KBM-7 (cell line): Measurements from ENCODE around the gene C9orf153.
"Not testable (repeated sequence)": the region's sequence is repeated elsewhere in the genome, so short reads cannot be mapped to it uniquely, and the experiment has no call there.

Experiments
- DNase-seq: peaks from one replicate; pipeline ENCODE4 v3.0.0-alpha.2; 2015
- in situ Hi-C: fragments of 300-500 bp; cut with MboI; formaldehyde crosslinking; loops from 2 replicates; pipeline ENCODE4 v1.14.3; 2020; ENCODE audit warnings: low sequenced_read_pairs, low pct_unique_long_range_greater_than_20kb, mixed read lengths

The C9orf153 gene

DNA sequence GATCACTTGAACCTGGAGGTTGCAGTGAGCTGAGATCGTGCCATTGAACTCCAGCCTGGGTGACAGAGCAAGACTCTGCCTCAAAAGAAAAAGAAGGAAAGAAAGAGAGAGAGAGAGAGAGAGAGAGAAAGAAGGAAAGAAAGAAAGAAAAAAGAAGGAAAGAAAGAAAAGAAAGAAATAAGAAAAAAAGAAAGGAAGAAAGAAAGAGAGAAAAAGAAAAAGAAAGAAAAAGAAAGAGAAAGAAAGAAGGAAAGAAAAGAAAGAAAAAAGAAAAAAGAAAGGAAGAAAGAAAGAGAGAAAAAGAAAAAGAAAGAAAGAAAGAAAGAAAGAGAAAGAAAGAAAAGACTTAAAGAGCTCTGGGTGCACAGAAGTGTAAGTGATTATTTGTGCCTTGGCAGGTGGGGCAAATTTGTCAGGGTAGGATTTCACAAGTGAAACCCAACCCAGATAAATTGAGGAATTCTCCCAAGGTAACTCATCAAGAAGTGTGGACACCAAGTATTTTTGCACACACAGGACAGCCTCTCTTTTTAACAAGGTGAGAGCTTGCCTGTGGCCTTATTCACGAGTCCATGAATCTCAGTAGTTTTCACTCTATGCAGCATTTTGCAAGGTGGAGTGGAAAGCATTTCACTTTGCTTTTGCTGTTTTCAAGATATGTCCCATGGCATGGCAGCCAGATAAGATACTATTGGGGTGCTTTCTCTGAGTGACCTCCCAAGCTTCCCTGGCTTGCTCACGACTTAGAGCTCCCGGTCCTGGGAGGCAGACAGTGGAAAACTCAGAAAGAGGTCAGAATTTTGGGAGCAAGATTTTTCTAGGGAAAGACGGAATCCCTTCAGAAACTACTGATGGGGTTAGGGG lies 57.8 kb downstream of the C9orf153 start:
- in situ Hi-C loops, result no loop called here
- DNase-seq, result no peak

DNA sequence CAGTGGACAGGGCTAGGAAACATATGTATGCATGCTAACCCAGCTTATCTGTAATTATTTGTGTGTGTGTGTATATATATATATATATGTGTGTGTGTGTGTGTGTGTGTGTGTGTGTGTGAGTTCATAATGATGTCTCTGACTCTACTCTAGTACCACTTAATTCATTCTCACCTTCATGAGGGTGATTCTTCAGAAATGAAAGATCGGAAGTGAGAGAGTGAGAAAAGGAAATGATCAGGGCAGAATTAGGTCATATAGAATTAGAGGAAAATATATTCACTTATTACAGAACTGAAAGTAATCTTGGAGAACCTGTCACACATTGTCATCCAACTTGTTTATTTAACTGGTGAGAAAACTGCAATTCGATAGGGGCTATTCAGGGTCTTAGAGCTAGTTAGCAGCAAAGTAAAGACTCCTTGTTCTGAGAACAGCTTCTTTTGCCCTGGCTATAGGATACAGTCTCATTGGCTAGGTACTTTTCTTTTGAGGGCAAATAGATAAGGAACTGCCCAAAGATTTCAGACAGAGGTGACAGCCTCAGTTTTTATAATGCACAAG lies 58.8 kb downstream of the C9orf153 start:
- in situ Hi-C loops, result no loop called here
- DNase-seq, result no peak

GRCh38 chr9:86193088-86193487 lies 66.4 kb downstream of the C9orf153 start:
- no peak for DNase-seq
- in situ Hi-C loops, result no loop called here

DNA sequence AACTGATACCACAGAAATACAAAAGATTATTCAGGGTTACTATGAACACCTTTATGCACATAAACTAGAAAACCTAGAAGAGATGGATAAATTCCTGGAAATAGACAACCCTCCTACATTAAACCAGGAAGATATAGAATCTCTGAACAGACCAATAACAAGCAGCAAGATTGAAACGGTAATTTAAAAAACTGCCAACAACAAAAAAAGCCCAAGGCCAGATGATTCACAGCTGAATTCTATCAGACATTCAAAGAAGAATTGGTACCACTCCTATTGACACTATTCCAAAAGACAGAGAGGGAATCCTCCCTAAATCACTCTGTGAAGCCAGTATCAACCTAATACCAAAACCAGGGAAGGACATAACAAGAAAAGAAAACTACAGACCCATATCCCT lies 68.8 kb downstream of the C9orf153 start:
- in situ Hi-C loops, result not testable (repeated sequence)

GRCh38 chr9:86187121-86187520 lies 72.3 kb downstream of the C9orf153 start:
- in situ Hi-C loops, result no loop called here
- DNase-seq, result no peak

More for the DNA sequence above, 68.8 kb downstream of the C9orf153 start:
- DNase-seq, result not testable (repeated sequence)

DNA sequence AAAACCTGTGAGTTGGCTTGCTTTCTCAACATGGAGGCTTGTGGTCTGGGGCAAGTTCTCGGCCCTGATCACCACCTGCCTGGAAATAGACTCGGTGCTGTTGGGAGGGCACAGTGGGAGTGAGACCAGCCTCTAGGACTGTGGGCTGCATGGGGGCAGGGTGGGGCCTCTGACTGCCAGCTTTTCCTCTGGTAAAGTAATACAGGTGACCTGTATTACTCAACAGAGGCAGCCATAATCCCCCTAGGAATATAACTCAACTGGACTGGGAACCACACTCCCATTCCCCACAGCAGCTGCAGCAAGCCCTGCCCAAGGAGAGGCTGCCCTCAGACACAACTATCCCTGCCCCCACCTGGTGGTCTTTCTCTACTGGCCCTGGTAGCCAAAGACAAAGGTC lies 72.8 kb downstream of the C9orf153 start:
- in situ Hi-C loops, result no loop called here
- DNase-seq, result no peak

DNA sequence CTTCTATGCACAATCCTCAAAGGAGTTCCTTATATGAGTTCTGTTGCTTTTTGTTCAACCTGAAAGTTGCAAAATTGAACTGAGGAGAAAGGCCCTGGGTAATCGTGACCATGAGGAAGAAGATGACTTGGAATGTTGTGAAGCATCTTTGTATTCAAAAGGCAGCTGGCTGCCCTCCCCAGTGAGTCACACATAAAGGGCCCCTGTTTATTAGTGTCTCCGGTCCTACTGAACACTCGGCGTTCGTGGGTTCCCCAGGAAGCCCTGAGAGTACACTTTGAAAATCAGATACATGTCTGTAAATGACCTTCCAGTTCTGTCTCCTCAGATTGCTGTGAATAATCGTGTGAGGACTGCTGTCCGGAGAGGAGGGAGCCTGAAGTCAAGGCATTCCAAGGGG lies 73.6 kb downstream of the C9orf153 start:
- no peak for DNase-seq
- in situ Hi-C loops, result no loop called here

DNA sequence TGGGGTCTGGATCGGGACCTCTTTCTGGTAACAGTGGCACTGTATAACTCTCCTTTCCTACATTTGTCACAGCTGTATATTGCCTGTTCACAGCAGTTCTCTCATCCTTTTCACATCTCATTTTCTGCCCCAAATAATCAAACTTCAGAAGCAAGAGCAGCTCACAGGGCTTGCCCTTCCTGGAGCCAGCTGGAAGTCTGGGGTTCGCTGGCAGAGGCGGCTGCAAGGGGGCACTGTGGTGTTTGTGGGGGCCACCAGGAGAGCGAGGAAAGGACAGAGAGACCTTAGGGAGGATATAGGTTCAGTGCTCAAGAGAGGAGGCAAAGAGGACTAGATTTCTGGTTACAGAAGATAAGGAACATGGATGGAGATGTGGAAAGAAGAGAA lies 75.3 kb downstream of the C9orf153 start:
- in situ Hi-C loops, result no loop called here

DNA sequence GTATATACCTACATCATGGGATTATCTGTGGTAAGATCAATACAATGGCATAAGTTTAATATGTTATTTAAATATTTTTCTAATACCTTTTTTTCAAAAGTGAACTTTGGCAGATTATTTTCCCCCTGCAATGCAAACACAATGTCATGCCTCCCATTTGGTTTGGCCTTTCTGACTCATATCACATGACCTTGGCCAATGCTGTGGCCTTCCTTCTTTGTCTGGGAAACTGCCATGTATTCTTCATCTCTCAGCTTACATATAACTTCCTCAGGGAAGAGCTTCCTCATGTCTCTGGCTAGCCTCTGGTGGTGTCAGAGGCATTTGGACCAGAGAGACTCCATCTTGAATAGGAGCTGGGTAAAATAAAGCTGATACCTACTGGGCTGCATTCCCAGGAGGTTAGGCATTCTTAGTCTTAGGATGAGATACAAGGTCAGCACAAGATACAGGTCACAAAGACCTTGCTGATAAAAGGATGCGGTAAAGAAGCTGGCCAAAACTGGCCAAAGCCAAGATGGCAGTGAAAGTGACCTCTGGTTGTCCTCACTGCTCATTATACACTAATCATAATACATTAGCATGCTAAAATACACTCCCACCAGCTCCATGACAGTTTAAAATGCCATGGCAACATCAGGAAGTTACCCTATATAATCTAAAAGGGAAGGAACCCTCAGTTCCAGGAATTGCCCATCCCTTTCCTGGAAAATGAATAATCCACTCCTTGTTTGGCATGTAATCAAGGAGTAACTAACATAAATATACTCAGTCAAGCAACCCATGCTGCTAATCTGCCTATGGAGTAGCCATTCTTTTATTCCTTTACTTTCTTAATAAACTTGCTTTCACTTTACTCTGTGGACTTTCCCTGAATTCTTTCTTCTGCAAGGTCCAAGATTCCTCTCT lies 76.0 kb downstream of the C9orf153 start:
- peak; percentile 4 for DNase-seq
- in situ Hi-C loops, result no loop called here

More for the DNA sequence above, 75.3 kb downstream of the C9orf153 start:
- no peak for DNase-seq

DNA sequence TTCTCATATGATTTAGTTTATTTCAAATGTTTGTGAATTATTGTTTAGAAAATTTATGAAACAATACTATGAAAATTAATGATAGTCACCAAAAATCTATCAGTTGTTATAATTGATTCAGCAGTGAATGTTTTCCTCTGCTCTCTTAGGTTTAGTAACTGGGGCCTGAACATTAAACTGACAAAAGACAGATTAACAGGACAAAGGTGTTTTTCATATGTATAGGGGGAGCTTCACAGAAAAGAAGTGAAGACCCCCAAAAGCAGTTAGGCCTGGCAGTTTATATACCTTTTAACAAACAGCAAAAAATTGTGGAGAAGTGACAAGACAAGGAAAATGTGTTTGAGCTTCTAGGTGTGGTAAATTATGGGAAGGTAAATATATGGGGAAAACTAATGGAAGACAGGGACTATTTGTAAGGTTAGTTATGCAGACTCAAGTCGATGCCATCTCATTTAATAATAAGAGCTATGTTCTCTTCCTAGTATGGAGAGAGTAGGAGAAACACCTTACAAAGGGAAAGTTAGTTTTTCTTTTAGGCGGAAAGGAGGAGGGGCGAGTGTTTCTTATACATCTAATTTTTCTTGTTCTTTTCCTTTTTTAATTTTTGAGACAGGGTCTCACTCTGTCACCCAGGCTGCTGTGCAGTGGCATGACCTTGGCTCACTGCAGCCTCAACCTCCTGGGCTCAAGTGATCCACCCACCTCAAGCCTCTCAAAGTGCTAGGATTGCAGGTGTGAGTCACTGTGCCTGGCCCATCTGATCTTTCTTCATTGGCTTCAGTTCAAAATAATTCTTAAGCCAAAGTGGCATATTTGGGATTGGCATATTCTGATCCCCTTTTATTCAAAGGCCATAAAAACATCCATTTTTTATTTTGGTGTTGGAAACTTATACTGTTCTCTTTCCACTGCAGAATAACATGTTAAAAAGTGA lies 77.8 kb downstream of the C9orf153 start:
- in situ Hi-C loops, result no loop called here
- DNase-seq, result no peak

DNA sequence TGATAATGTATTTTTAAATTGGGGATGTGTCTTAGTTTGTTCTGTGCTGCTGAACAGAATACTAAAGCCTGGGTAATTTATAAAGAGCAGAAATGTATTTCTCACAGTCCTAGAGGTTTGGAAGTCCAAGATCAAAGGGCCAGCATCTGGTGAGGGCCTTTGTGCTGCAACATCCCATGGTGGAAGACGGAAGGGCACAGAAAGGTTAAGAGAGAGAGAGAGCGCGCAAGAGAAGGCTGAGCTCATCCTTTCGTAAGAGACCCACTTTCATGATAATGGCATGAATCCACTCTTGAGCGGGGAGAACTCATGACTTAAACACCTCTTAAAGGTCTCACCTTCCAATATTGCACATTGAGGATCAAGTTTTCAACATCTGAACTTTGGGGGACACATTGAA lies 81.0 kb downstream of the C9orf153 start:
- no peak for DNase-seq
- in situ Hi-C loops, result no loop called here

- DNase-seq, result no peak
- in situ Hi-C loops, result no loop called here
These were observed 81.5 kb downstream of the C9orf153 start for GRCh38 chr9:86177995-86178394.

DNA sequence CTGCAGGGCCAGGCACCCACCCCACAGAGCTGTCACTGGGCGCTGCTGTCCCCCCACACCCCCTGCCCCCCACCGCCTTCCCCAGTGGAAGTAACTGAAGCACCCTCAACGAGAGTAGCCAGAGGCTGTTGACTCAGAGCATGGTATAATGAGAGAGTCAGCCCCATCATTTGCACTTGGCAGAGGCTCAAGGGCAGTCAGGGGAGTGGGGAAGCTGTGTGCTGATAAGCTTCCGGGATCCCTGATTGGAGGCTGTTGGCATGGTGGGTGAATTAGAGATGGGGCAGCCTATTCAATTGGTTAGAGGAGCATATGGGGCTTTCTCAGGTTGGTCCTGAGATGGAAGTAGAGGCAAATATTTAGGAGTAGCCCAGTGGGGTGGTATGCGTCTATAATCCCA lies 83.0 kb downstream of the C9orf153 start:
- in situ Hi-C loops, result no loop called here
- no peak for DNase-seq

DNA sequence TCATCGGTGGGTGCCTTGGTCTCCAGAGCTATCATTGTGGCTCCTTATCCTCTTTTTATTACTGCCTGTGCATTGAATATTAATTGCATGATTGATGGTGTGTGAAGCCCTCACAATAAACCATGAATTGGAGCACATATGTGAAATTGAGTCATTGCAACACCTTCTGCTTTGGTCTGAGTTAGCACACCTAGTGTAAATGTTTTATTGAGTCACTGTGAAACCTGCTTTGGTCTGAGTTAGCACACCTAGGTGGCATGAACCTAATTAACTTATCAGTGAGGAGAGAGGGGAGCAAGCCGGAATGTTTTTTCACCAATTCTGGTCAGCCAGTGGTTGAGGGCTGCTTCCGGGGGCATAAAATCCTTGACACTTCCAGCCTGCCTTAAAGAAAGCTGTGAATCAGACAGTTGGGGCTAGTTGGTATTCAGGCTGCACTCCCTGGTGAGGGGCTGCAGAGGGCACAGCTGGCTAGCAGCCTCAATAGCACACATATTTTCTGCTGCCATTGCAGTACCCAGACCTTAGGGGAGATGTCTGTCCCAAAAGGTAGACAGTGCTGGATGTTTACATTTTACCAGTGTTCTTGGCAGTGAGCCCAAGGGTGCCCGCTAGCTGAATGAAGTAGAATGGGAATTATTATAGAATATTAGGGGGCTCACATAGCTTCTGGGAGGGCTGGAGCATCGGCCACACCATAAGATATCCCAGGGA lies 83.6 kb downstream of the C9orf153 start:
- in situ Hi-C loops, result no loop called here
- no peak for DNase-seq

- DNase-seq, result no peak
These were observed 84.2 kb downstream of the C9orf153 start for GRCh38 chr9:86175223-86175622.

More at GRCh38 chr9:86175223-86175622, 84.2 kb downstream of the C9orf153 start:
- in situ Hi-C loops, result no loop called here
